BJ (cell line): Measurements from ENCODE around the gene FASLG. TPM values are rescaled to one million over a fixed set of nuclear protein-coding genes. Genes with fewer than 3 reads are reported as not detected.

Experiments
- CTCF ChIA-PET: fragments of 350-600 bp; formaldehyde crosslinking; extraction: SDS; loops from one replicate; lab custom pipeline; 2021; ENCODE audit warnings: antibody characterized with exemption, inconsistent platforms; lab: Yijun Ruan, JAX
- POLR2A ChIA-PET: fragments of 300-600 bp; sonication (Branson Sonifier 250); formaldehyde crosslinking; extraction: SDS; loops from one replicate; lab custom pipeline; 2021; ENCODE audit warnings: antibody characterized with exemption; lab: Charles Lee
- DNase-seq: peaks from one replicate; pipeline ENCODE4 v3.0.0-alpha.2; 2011; ENCODE audit warnings: low read depth
- H3K27me3 ChIP-seq: 2 replicates; pipeline ENCODE4 v1.6.0; 2011; ENCODE audit warnings: low read length; ENCODE audit not compliant: control insufficient read depth, insufficient read depth
- H3K36me3 ChIP-seq: 2 replicates; pipeline ENCODE4 v1.5.1; 2011; ENCODE audit warnings: low read length; ENCODE audit not compliant: control insufficient read depth, insufficient read depth
- H3K4me3 ChIP-seq: 2 replicates; pipeline ENCODE4 v1.5.1; 2011; ENCODE audit warnings: low read depth, mild to moderate bottlenecking, control low read depth, low read length
- polyA plus RNA-seq: library from polyadenylated mRNA; depleted of rRNA; stranded (reverse); fragments of >200 nt; gene quantifications from 2 replicates; pipeline ENCODE4 v1.2.3, GENCODE V29; 2011
- TF ChIP-seq, protein P1 (sequence below): IDR thresholded peaks from 2 replicates; pipeline ENCODE4 v1.5.1; 2011; ENCODE audit warnings: low read depth, mild to moderate bottlenecking, control low read depth, inconsistent platforms, low read length, moderate library complexity; ENCODE audit not compliant: insufficient read depth

Gene FASLG
- polyA plus RNA-seq, 1 experiment, result not detected

DNA sequence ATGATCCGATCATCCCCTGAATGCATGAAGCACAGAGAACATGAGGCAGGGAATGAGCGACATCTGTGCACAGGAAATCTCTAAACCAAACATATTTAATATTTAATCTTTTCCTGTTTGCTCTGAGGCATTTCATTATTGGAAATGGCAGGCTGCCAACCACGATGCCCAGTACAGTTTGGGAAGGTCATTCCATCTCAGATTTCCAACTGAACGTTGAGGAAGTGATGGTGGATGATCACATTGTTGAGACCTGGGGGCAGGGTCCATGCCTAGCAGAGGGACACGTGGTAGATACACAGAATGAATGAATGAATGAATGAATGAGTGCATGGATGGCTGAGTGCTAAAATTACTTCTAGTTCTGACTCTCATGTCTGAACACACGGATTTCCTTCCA lies 15.9 kb upstream of the FASLG start:
- ChIA-PET CTCF (no interaction called here), POLR2A (no interaction called here)
- DNase-seq, result no peak
- no peaks in the 10 kb centered on the region for H3K36me3 ChIP-seq
- TF ChIP-seq, protein P1, sequence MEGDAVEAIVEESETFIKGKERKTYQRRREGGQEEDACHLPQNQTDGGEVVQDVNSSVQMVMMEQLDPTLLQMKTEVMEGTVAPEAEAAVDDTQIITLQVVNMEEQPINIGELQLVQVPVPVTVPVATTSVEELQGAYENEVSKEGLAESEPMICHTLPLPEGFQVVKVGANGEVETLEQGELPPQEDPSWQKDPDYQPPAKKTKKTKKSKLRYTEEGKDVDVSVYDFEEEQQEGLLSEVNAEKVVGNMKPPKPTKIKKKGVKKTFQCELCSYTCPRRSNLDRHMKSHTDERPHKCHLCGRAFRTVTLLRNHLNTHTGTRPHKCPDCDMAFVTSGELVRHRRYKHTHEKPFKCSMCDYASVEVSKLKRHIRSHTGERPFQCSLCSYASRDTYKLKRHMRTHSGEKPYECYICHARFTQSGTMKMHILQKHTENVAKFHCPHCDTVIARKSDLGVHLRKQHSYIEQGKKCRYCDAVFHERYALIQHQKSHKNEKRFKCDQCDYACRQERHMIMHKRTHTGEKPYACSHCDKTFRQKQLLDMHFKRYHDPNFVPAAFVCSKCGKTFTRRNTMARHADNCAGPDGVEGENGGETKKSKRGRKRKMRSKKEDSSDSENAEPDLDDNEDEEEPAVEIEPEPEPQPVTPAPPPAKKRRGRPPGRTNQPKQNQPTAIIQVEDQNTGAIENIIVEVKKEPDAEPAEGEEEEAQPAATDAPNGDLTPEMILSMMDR, result no peak
- H3K27me3 ChIP-seq, result no peaks in the 10 kb centered on the region
- no peak overlapping the region for H3K4me3 ChIP-seq

DNA sequence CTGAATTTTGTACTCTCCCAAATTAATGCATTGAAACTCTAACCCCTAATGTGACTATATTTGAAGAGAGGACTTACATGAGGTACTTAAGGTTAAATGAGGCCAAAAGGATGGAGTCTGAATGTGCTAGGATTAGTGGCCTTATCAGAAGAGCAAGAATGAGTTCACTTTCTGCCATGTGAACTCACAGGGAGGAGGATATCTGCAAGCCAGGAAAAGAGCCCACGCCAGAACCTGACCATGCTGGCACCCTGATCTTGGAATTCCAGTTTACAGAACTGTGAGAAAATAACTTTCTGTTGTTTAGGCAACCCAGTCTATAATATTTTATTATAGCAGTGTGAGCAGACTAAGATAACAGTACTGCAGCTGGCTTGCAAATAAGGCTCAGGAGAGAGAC lies 12.2 kb upstream of the FASLG start:
- TF ChIP-seq, protein P1, result no peak
- ChIA-PET POLR2A (no interaction called here), CTCF (no interaction called here)
- H3K4me3 ChIP-seq, result no peak overlapping the region
- no peaks in the 10 kb centered on the region for H3K36me3 ChIP-seq
- no peaks in the 10 kb centered on the region for H3K27me3 ChIP-seq
- no peak for DNase-seq

DNA sequence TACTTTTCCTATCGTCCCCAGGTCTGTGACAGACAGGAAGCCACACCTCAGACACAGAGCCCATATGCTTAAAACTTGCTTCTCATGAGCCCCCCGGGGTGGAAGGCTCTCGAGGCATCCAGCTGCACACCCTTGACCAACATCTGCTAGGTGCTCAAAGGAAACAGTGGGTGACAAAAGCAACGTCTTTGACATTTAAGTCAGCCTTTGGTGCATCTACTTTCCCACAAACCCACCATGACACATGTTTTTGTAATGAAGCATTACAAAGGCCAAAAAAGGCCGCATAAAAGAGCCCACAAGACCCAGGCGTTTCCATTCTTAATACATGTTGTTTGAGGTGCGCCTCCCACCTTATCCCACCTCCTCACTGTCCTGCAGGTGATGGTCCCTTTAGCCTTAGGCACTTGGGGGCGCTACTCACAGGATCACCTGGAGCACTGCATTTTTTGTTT lies 11.8 kb upstream of the FASLG start:
- TF ChIP-seq, protein P1, result no peak
- H3K27me3 ChIP-seq, result no peaks in the 10 kb centered on the region
- DNase-seq, result no peak
- CTCF ChIA-PET, result no interaction called here
- H3K4me3 ChIP-seq, result no peak overlapping the region
- H3K36me3 ChIP-seq, result no peaks in the 10 kb centered on the region
- POLR2A ChIA-PET, result no interaction called here

DNA sequence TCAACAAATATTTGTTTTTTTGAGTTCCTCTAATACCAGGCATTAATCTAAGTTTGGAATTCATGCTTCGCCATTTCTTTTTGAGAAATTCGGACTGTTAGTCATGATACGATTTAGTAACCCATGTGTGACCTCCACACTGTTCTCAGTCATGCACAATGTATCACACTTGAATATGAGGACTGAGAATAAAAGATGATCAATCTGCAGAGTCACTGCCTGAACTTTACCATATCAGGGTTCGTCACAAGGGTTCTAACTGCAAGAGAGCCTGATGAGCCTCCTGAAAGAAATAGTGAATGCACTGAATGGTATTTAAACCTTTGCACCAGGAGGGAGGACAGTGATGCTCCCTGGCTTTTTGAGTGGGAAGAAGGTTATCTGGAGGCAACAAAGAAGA lies 10.9 kb upstream of the FASLG start:
- TF ChIP-seq, protein P1, result no peak
- no peak for DNase-seq
- Histone ChIP-seq H3K27me3 (no peaks in the 10 kb centered on the region), H3K36me3 (no peaks in the 10 kb centered on the region), H3K4me3 (no peak overlapping the region)
- POLR2A ChIA-PET, result no interaction called here
- CTCF ChIA-PET, result no interaction called here

DNA sequence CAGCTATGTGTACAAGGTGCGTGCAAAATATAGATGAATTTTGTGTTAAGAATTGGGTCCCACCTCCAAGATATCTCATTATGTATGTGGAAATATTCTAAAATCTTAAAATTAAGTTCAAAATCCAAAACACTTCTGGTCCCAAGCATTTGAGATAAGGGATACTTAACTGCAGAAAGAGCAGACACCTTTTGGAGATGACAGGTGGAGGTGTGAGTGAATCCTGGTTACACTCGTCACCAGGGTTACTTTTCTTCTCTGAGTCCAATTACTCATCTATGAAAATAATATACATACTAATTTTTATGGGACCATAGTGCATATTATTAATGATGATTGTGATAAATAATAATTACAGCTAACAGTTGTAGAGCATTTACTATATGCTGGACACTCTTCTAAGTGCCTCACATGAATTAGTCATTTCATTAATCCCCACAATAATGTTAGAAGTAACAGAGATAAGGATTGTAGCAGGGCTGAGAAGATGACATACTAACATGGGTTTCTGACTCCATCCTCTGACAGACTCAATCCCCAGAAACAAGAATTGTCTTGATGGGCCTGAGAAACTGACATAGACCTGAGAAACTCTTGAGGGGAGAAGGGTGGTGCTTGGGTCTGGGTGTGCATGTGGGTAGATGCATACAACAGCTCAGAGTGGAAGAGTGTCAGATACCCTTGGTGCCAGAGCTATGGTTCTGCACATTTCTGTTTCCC lies 8.3 kb upstream of the FASLG start:
- no peaks in the 10 kb centered on the region for H3K27me3 ChIP-seq
- no peak for DNase-seq
- no peaks in the 10 kb centered on the region for H3K36me3 ChIP-seq
- no peak overlapping the region for H3K4me3 ChIP-seq
- ChIA-PET CTCF (no interaction called here), POLR2A (no interaction called here)
- TF ChIP-seq, protein P1, result no peak
